ENCODE data around the gene MAG.

DNA sequence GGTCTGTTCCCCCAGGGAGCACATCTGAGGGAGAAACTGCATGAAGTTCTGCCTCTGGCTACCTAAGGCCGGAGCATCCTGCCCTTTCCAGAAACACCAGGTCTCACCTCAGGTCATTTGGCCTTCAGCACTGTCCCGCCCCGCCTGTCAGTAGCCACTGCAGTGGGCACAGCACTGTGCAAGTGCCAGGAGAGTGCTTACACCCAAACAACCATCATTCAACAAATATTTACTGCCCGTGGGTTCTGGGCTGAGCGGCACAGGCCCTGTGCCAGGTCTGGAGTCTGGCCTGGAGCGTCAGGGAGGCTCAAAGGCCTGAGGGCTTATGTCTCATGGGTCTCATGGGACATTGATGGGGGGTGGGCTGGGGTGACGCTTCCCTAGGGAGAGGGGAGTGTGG is 20.4 kb upstream of the MAG start:
- TF ChIP-seq, protein P1, sequence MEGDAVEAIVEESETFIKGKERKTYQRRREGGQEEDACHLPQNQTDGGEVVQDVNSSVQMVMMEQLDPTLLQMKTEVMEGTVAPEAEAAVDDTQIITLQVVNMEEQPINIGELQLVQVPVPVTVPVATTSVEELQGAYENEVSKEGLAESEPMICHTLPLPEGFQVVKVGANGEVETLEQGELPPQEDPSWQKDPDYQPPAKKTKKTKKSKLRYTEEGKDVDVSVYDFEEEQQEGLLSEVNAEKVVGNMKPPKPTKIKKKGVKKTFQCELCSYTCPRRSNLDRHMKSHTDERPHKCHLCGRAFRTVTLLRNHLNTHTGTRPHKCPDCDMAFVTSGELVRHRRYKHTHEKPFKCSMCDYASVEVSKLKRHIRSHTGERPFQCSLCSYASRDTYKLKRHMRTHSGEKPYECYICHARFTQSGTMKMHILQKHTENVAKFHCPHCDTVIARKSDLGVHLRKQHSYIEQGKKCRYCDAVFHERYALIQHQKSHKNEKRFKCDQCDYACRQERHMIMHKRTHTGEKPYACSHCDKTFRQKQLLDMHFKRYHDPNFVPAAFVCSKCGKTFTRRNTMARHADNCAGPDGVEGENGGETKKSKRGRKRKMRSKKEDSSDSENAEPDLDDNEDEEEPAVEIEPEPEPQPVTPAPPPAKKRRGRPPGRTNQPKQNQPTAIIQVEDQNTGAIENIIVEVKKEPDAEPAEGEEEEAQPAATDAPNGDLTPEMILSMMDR (conservative IDR thresholded peaks at IDR 0.05; ENCODE audit: low read length), result no peak
- no peak for TF ChIP-seq EZH2phosphoT487 (IDR thresholded peaks at IDR 0.05; ENCODE audit: borderline replicate concordance)
